NB4 (cell line): ENCODE measurements around the gene IPPK.
A peak's percentile ranks its signal among the peaks of the same experiment; 100 is the strongest.

Experiments
- DNase-seq: peaks from one replicate; pipeline ENCODE4 v3.0.0; 2010; ENCODE audit warnings: low read depth
- H3K4me3 ChIP-seq: one replicate; pipeline ENCODE4 v1.5.1; 2011; ENCODE audit warnings: mild to moderate bottlenecking, low read depth, low read length, moderate library complexity
- CTCF ChIP-seq: IDR thresholded peaks from one replicate; pipeline ENCODE4 v1.5.1; 2012; ENCODE audit warnings: low read depth, low read length
- MAX ChIP-seq: IDR thresholded peaks from 2 replicates; pipeline ENCODE4 v1.6.1; 2011; ENCODE audit warnings: low read depth, low read length
- MYC ChIP-seq: IDR thresholded peaks from 2 replicates; pipeline ENCODE4 v1.6.1; 2011; ENCODE audit warnings: low read depth, low read length
- POLR2A ChIP-seq: IDR thresholded peaks from 2 replicates; pipeline ENCODE4 v1.6.1; 2011; ENCODE audit warnings: mild to moderate bottlenecking; ENCODE audit not compliant: insufficient read length; ENCODE audit errors: extremely low read depth

Gene IPPK

GRCh38 chr9:92610470-92611420, 59.2 kb downstream of the IPPK start:
- TF ChIP-seq MYC, result no peak
- TF ChIP-seq CTCF, result no peak
- no peak for TF ChIP-seq POLR2A
- no peak for TF ChIP-seq MAX
- no peak for DNase-seq
- H3K4me3 ChIP-seq, result no peak overlapping the region

DNA sequence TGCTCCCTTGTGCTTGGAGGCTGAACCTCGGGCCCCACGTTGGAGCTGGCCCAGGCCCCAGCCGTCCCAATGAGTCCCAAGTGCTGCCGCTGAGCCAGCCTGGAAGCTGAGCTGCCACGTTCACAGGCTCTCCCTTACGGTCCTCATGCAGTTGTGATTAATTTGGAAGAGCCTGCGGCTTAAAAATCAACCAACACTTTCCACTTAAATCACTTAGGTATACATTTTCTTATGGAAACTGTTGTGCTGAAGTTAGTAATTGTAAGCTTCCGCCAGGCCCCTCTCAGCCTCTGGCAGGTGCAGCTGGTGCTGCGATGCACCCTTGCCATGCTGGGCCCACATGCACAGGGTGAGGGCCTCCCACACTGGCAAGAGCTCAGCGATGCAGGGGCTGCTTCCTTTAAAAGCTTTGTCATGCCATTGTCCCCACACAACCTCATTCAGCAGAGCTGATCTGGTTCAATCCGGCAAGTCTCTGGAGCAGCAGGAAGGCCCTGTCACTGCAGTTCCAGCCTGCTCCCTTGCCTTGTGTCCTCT, 61.0 kb downstream of the IPPK start:
- no peak overlapping the region for H3K4me3 ChIP-seq
- peak; percentile 9 for DNase-seq
- TF ChIP-seq POLR2A (no peak), MAX (no peak), MYC (no peak), CTCF (no peak)

DNA sequence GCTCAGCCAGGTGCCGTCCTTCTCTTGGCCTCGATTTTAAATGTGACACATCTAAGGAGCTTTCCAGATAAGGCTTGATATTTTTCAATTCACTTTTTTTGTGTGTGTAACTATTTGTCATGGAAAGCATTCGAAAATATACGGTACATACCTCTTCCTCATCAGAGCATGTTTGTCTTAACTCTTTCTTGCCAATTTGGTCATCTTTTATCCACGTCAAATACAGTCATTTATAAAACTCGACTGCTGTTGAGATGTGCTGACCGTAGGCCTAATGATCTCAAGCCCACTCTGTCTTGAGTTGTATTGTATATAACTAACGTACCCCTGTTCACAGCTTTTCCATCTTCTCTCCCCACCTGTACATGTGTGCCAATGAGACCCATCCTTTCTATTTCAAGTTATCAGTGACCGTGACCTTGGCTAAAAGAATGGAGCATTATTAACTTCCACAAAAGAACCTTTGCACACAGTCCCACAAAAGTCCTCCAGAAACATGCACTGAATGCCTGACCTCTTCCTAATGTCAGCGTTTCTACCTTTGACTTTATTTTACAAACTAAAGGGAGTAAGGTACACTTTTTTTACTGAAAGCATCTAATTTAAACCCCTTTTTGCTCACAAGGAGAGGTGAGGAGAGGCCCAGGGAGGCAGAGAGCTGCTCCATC, 61.6 kb downstream of the IPPK start:
- TF ChIP-seq MYC (no peak), POLR2A (no peak), MAX (no peak), CTCF (no peak)
- no peak overlapping the region for H3K4me3 ChIP-seq
- no peak for DNase-seq

DNA sequence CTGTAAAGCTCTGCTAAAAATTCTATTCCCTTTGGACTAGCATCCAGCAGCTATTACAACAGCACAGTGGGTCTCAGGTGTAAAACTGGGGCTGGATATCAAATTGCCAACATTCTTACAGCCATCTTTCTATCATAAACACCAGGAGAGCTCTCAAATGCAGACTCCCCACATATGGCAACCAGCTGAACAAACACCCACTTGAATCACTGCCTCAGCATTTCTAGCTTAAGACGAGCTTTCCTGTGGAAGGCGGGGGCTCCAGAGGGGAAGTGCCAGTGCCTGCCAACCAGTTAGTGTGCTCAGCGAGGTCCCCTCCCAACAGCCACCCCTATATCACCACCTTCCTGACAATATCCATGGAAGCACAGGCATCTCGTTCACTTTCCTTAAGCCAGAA, 62.2 kb downstream of the IPPK start:
- no peak overlapping the region for H3K4me3 ChIP-seq
- no peak for DNase-seq
- TF ChIP-seq CTCF (no peak), POLR2A (no peak), MAX (no peak), MYC (no peak)

DNA sequence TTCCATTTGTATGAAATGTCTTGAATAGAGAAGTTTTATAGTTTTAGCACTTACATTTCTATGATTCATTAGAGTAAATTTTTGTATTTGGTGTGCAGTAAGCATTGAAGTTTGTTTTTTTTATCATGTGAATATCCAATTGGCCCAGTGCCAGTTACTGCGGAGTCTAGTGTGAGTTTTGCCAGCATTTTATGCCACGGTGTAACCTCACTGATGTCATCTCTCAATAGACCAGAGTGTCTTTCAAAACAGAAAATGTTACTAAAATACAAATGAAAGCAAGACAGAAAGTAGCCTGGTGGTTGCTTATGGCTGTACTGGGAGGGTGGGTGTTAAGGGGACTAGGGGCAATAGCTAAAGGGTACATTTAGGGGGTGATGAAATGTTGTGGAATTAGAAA, 62.8 kb downstream of the IPPK start:
- no peak overlapping the region for H3K4me3 ChIP-seq
- TF ChIP-seq CTCF (no peak), POLR2A (no peak), MAX (no peak), MYC (no peak)
- DNase-seq, result no peak
